HG03139 (cell line): ENCODE results near the gene KRT7.

ENCODE experiments used
- ATAC-seq: cut with Tn5 transposase; IDR thresholded peaks from one replicate; pipeline ENCODE4 v1.9.1; 2021; ENCODE audit not compliant: unreplicated experiment

KRT7 gene

DNA sequence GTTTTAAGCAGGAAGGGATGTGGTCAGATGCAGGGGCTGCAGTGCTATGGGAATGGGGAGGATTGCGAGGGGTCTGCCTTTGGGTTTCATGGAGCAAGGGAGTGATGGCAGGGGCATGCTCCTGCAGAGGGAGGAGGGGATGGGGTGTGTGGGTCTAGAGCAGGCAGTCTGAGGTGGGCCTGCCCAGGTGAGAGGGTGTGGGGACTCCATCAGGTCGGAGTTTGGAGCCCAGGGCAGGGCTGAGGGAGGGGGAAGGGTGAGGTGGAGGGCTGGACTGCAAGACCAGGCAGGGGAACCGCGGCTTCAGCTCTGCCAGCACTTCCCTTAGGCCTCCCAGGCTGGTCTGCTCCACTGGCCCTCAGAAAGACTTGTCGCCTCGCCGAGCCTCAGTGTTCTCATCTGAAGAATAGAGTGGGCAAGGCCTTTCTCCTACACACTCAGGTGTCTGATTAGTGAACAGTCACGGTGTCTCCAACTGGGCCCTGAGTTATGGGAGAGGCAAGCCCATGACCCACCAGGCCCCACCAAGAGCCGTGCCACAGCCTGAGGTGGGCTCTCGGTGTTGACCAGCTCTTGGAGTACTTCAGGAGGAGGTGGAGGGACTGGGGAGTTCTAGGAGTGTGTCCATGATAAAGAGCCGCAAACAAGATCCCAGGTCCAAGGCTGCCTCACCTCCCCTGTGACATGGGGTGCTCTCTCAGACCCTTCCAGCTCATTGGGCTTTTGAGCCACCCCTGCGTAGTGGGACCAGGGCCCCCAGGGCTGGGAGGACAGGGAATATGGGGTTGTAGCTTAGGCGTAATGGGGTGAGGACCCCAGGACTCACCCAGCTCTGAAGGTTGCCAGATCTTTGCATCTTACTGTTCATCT, 21.1 kb upstream of the KRT7 start:
- ATAC-seq: no peak

DNA sequence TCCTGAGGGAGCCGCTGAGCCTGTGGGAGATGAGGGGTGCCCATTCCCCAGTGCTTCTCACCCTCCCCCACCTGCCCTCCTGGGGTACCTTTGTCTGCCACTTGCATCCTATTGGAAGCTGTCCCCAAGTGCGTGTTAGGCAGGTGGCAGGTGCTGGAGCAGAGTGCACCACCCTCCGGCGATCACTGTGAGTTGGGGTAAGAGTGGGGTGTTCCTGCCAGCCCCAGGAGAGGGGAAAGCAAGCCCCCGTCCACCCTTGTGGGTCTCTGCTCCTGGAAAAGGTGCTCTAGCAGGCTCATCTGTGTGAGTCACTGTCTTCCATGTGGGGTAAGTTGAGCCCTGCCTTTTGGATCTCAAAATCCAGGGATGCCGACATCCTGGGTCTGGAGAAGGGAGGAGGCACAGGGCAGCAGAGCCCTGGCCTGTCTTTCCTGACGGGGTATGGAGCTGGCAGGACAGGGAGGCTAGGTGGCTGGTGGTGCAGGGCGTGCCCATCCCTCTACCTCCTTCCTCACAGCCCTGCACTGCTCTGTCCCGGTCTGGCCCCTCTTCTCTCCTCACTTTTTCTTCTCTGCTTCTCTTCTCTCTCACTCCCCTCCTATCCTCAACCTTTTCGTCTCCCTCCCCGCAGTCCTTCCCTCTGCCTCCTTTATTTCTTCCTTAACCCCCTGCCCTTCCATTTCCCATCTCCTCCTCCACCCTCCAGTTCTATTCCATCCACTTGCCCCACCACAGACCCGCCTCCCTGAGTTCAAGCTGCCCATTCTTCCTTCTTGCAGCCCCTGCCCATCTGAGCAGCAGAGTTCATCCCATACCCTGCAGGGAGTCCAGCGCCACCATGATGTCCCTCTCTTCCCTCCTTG, 20.1 kb upstream of the KRT7 start:
- ATAC-seq: no peak

DNA sequence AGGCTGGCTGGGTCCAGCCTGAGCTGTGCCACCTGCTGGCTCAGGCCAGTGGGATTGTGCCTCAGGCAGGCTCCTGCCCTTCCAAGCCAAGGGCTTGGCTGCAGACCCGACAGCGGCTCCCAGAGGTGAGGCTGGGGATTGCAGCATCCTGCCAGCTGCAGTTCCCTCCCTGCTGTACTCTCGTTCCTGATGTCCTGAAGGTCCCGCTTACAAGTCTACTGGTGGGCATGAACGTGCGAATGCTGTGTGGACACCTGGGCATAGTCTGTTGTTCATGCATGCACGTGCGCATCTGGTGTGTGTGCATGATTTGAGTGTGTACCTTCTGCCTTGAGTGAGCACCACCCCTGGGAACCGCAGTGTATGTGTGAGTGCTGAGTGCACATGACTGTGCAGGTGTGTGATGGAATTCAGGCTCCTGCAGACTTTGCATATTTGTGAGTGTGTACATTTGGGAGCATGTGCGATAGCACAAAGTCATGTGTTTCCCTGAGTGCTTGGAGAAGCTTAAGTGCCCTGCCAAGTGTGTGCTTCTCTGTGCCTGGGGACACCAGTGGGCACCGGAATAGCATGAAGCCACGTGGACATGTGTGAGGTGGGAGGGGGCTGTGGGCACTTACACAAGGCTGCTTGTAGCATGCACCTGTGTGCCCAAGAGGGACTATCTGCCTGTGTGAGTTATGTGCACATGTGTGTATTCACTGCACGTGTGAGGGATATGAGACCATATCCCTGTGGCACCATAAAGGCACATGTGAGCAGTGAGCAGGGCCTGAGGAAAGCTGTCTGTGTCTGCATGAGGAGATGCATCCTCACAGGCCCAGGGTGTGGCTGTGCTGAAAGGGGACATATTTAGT, 19.3 kb upstream of the KRT7 start:
- ATAC-seq: no peak

DNA sequence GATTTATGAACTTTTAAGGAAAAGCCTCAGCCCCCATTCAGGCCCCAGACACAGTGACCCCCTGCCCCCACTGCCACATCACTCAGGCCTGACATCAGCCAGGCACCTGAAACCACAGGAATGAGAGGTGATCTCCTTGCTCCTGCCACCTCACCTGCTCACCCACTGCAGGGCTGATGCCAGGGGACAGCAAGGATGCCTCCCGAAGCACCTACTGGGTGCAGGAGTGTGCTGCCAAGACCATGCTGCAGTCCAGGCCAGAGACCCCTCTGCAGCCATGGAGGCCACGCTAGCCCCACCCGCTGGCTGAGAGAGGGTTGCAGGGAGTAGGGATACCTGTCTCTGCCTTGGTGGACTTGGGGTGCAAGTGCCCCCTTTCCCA, 18.6 kb upstream of the KRT7 start:
- no peak for ATAC-seq

DNA sequence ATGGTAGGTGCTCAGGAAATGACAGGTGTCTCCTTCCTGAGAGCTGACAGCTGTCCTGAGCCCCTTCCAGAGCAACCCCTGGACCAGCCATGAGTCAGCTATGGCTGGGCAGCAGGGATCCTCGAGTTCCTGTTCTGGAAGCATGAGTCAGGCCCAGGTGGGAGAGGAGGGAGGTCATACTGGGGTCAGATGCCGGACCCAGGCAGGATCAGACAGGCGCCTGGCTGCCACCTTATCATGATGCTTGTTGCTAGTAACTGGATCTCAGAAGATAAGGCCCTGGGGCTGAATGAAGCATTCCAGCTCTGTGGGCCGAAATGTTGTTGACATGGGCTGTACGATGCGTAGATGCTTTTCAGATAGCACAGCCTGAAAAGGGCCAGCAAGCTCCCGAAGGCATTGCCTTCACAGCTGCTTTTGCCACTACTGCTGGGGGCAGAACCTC, 17.4 kb upstream of the KRT7 start:
- ATAC-seq: no peak

DNA sequence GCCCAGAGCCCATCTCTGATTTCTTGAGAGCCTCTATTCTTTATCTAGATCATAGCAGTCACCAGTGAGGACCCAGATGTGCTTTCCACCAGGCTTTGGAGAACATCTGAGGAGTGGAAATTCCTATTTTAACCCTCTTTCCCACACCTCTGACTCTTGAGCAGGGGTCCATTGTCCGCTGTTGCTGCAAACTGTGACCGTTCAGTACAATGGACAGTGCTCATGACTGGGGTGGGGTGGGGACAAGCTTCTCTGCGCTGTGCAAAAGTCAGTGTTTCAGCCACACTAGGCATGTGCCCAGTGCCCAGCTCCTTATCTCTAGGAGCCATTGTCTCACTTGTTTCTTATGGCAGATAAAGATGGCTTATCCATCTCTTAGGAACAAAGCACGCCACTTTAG, 16.9 kb upstream of the KRT7 start:
- no peak for ATAC-seq

DNA sequence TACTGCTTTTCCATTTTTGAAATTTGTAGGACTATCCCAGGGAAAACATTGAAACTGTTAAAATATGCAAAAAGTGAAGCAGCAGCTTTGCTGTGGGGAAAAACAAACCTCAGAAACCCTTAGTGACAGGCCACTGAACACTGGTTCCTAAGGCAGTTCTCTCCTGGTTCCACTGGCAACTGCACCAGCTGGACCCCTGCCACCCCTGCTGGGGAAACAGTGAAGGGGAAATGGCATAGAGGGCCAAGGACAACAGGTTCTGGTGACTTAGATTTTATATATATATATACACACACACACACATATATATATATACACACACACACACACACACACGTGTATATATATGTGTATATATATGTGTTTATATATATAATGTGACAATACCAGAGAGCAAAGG, 16.2 kb upstream of the KRT7 start:
- ATAC-seq: no peak

DNA sequence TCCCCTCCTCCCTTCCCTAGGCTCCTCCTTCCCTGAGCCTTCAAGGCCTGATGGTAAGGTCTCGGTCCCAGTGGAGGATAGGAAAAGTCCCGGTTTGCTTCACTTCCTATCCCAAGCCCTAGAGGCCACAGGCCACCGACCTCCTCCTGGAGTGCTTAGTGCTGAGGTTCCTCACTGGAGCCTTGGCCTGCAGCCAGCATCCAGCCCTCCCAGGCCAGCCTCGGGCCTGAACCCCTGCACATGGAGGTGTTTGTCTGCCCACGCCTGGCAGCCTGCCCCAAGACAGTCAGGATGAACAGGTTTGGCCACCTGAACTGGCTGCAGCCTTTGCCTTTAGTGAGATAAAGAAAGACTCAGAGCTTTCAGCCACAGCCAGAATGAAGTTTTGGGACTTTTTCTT, 15.8 kb upstream of the KRT7 start:
- ATAC-seq: no peak

DNA sequence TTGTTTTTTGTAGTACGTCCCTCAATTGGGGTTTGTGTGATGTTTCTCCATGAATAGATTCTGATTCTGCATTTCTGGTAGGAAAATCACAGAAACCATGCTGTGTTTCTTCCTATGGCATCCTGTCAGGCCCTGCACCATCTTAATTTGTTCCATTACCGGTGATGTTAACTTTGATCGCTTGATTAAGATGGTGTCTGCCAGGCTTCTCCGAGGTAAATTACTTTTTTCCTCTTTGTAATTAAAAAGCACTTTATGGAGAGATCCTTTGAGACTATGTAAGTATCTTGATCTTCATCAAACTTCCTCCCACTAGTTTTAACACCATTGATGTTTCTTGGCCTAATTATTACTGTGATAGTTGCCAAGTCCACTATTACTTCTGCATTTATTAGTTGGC, 15.0 kb upstream of the KRT7 start:
- ATAC-seq: no peak

DNA sequence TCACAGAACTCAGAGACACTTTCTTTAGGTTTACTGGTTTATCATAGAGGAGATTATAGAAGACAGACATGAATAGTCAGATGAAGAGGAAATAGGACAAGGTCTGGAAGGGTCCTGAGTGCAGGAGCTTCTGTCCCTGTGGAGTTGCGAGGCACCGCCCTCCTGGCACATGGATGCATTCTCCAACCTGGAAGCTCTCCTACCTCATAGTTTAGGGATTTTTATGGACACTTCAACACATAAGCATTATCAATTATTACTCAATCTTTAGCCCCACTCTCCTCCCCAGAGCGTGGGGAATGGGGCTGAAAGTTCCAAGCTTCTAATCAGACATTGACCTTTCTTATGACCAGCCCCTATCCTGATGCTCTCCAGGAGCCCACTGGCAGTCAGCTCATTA, 12.6 kb upstream of the KRT7 start:
- ATAC-seq: no peak

DNA sequence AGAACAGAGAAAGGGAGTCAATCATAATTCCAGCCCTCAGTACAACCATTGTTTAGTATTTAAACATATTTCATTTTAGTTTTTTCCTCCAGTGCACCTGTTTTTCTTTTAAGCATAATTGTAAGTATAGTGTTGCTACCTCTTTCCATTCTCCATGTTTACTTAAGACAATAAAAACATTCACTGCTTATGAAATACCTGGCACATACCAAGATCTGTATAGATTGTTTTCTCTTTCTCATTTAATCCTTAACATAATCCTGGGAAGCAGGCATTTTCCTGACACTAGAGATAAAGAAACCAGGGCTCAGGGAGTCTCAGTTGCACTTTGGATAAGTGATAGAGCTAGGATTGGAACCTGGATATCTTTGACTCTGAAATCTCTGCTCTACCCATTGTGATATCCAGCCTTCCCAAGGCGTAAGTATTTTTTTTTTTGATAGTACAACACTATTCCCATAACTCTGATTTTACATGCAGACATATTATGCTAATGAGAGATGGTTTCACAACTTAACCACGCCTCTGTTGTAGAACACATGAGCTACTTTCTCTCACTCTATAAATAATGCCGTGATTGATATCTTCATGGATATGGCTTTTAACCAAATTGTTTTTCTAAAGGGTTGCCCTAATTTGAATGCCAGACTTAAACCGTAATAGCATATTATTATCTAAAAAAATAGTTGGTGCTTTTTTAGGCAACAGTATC, 11.8 kb upstream of the KRT7 start:
- no peak for ATAC-seq

DNA sequence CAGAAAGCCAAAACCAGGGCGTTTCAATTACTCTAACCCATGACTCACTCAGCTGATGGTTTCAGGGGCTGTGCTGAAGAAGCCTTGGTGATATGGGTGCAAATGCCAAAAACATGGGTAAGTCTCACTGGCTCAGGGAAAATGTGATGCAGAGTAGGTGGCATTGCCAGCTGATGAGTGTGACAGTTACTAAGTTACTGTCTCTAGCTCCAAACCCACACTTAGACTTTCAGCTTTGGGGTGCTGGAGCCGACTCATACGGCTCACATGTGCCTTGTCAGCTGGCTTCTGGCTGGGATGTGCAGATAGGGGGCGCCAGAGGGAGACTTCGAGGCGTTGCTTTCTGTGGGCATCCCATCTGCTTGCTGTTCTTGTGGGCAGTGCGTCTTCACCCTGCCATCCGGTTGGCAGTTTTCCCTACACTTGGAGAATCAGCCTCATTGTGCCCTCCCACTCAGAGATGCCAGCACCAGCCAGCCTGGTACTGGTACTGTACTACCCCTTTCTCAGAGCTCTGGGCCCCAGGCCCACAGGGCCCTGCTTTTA, 11.1 kb upstream of the KRT7 start:
- ATAC-seq: no peak

DNA sequence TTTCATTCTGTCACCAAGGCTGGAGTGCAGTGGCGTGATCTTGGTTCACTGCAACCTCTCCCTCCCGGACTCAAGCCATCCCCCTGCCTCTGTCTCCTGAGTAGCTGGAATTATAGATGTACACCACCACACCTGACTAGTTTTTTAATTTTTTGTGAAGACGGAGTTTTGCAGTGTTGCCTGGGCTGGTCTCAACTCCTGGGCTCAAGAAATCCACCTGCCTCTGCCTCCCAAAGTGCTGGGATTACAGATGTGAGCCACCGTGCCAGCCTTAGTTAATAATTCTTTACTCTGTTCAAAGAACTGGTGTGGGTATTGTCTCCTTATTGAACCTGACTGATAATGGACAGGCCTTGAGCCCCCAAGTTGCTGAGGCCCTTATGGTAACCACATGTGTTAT, 10.4 kb upstream of the KRT7 start:
- ATAC-seq: no peak

DNA sequence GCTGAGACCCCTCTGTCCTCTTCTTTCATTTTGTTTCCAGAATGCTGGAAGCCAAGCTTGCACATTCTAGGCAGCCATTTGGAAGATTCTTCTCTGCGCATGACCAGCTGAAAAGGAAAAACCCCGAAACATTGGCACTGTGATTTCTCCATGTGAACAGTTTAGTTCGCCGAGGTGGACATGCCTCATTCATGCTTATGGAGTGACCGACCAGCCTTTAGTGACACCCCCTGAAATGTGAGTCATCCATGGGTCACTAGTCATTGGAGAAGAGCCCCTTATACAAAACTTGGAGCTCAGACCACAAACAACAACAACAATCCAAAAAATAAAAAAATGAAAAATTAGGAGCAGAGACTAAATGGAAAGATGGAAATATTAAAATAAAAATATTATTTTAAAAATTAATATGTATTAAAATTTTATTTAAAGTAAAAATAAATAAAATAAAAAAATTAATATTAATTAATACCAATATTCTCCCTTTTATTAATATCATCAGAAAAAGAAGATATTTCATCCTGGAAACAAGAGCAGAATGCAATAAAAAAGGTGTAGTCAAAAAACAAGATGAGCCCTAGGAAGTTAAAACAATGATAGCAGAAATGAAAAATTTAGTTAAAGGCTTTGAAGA, 9.5 kb upstream of the KRT7 start:
- no peak for ATAC-seq

DNA sequence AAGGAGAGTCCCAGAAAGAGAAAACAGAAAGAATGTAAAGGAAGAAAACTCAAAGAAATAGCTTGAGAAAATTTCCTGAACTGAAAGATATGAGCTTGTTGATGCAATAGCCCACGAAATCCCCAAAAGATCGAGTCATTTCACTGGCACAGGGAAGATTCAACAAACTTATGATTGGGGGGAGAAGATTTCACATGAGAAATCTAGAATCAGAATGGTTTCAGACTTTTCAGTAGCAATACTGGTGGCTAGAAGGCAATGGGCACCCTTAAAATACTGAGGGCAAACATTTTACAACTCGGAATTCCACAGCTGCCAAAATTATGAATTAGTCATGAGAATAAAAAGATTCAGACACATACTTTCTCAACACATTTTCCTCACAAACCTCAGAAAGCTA, 8.9 kb upstream of the KRT7 start:
- ATAC-seq: no peak

DNA sequence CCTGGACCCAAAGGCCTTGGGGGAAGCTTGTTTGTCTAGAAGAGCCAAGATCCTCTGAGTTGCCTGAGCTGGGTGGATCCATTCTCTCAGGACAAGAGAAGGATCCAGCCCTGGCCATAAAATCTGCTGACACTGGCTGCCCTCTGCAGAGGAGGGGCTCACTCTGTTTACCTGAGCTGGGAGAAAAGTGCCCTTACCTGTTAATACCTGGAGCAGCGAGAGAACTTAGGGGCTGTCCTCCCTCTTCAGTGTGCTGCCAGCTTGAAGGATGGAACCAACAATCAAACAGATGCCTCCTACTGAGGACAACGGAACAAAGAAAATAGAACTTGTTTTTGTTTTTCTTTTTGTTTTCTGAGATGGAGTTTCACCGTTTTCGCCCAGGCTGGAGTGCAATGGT, 7.3 kb upstream of the KRT7 start:
- no peak for ATAC-seq

DNA sequence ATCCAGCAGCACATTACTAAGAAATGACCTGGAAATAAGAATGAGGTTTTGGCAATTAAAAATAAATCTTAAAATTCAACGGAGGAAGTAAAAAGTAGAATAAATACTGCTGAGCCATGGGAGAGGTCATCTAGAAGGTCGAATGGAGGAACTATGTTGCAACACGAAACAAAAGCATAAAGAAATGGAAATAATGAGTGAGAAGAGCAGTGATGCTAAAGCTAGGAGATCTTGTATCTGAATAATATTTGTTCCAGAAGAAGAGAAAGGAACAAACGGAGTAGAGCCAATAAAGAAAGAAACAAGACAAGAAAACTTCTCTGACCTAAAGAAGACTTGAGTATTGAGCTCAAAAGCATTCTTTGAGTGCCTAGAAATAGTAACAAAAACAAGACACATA, 6.6 kb upstream of the KRT7 start:
- no peak for ATAC-seq

DNA sequence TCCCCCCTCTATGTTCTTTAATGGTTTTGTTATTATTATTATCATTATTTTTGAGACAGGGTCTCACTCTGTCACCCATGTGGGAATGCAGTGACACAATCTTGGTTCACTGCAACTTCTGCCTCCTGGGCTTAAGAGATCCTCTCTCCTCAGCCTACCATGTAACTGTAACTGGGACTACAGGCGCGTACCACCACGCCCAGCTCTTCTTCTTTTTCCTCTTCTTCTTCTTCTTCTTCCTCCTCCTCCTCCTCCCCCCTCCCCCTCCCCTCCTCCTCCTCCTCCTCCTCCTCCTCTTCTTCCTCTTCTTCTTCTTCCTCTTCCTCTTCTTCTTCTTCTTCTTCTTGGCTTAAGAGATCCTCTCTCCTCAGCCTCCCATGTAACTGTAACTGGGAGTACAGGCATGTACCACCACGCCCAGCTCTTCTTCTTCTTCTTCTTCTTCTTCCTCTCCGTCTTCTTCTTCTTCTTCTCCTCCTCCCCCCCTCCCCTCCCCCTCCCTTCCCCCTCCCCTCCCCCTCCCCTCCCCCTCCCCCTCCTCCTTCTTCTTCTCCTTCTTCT, 5.4 kb upstream of the KRT7 start:
- ATAC-seq: no peak

DNA sequence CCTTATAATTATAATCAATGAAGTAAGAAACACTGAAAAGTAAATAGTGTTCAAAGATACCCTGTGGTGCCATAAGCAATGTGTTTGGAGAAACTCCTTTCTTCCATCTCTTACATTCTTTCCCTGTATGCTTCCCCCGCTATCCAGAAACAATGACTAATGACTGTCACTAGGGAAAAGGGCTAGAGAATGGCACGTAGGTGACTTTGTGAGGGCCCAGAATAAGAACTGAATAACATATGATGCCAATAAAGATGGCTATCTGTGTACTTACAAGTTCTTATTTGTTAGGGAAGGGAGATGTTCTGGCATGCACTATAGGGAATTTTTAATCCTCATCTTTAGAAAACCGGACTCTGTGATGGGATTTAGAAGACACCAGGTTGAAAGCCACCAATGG, 4.7 kb upstream of the KRT7 start:
- ATAC-seq: no peak

DNA sequence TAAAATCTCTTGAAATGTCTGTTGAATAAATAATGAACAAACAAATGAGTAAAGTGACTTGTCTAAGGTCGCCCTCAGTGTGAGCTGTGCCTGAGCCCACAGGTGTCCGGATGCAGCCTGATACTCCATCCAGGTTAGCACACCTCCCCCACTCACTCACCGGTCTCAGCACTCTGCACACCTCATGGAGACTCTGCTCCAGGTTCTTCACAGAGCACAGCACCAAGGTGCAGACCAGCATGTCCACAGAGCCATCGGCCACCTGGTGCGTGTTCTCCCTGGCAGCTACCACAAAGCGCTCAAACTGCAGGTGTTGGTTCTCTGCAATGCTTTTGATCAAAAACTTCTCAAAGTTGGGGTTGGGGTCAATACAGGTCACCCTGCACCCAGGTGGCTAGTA, 4.1 kb upstream of the KRT7 start:
- no peak for ATAC-seq
